Bronchial epithelial cell (primary cell): ENCODE data around the gene MUC2. TPM values are rescaled to one million over a fixed set of nuclear protein-coding genes. Genes with fewer than 3 reads are reported as not detected.

Experiments
- DNase-seq: peaks from one replicate; pipeline ENCODE4 v3.0.0-alpha.2; 2010; ENCODE audit warnings: low read depth
- FAIRE-seq: peaks from 2 replicates; lab custom pipeline; 2011; peaks lifted over from hg19 to GRCh38; lab: Jason Lieb, UNC
- H3K27me3 ChIP-seq: 2 replicates; pipeline ENCODE4 v1.5.1; 2011; ENCODE audit warnings: low read length; ENCODE audit not compliant: control insufficient read depth, insufficient read depth
- H3K36me3 ChIP-seq: 2 replicates; pipeline ENCODE4 v1.5.1; 2011; ENCODE audit warnings: low read length; ENCODE audit not compliant: control insufficient read depth, insufficient read depth
- H3K4me3 ChIP-seq: 2 replicates; pipeline ENCODE4 v1.5.1; 2011; ENCODE audit warnings: mild to moderate bottlenecking, low read depth, low read length, control low read depth
- total RNA-seq: library from RNA; depleted of rRNA; stranded (reverse); fragments of >200 nt; gene quantifications from 2 replicates; pipeline ENCODE4 v1.2.1, GENCODE V29; 2014
- TF ChIP-seq, protein P1 (sequence below): IDR thresholded peaks from 2 replicates; pipeline ENCODE4 v1.5.1; 2011; ENCODE audit warnings: mild to moderate bottlenecking, moderate library complexity, low read length, control low read depth, inconsistent platforms; ENCODE audit not compliant: insufficient read depth, severe bottlenecking

MUC2 gene
- total RNA-seq, 1 donor from 2014 or later: not detected

DNA sequence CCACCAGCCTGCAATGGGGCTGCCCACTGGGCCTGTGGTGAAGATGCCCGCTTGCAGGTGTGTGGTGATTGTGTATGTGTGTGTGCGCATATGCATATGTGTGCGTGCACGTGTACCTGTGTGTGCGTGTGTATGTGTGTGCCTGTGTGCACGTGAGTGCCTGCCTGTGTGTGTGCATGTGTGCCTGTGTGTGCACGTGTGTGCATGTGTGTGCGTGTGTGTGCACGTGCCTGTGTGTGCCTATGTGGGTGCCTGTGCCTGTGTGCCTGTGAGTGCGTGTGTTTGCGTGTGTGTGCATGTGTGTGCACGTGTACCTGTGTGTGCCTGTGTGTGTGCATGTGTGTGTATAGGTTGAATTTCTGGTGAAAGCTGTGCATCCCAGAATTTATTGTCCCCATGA lies 35.8 kb upstream of the MUC2 start:
- DNase-seq (no peak), FAIRE-seq (peak; percentile 99)
- Histone ChIP-seq H3K27me3 (peaks cover 2% of the 10 kb centered on the region), H3K36me3 (no peaks in the 10 kb centered on the region), H3K4me3 (no peak overlapping the region)
- TF ChIP-seq, protein P1, sequence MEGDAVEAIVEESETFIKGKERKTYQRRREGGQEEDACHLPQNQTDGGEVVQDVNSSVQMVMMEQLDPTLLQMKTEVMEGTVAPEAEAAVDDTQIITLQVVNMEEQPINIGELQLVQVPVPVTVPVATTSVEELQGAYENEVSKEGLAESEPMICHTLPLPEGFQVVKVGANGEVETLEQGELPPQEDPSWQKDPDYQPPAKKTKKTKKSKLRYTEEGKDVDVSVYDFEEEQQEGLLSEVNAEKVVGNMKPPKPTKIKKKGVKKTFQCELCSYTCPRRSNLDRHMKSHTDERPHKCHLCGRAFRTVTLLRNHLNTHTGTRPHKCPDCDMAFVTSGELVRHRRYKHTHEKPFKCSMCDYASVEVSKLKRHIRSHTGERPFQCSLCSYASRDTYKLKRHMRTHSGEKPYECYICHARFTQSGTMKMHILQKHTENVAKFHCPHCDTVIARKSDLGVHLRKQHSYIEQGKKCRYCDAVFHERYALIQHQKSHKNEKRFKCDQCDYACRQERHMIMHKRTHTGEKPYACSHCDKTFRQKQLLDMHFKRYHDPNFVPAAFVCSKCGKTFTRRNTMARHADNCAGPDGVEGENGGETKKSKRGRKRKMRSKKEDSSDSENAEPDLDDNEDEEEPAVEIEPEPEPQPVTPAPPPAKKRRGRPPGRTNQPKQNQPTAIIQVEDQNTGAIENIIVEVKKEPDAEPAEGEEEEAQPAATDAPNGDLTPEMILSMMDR: no peak

- no peak for DNase-seq
- TF ChIP-seq, protein P1: no peak
- no peaks in the 10 kb centered on the region for H3K36me3 ChIP-seq
- H3K4me3 ChIP-seq: no peak overlapping the region
- FAIRE-seq: no peak
- H3K27me3 ChIP-seq: peaks cover 2% of the 10 kb centered on the region
Observed at GRCh38 chr11:1039481-1040427, 34.9 kb upstream of the MUC2 start.

DNA sequence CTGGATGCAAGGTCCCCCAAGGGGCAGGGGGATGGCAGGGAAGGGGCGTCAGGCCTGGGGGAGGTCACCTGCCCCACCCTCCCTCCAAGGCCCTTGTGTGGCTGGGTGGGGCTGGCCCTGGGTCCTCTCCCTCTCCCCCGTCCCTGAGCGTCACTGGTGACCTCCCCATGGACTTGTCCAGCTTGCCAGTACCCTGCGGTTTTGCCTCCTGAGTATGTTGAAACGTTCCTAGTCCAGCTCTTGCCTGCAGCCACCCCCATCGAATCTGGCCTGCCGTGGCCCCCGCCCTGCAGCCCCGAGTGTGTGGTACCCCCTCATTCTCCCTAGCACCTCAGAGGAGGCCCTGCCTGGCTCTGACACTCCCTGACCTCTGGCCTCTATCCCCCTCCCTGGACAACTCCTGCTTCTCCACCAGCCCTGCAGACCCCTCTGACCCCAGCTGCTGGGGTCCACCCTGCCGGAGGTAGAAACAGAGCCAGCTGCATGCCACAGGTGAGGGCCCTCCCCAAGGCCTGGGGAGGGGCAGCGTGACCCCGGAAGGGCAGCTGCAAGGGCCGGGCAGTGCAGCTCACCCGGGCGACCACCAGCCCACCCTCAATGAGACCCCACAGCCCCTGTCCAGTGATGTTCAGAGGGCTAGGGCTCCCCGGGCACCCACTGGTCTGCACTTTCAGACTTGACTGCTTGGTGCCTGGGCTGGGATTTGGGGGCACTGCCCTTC lies 34.1 kb upstream of the MUC2 start:
- no peak overlapping the region for H3K4me3 ChIP-seq
- TF ChIP-seq, protein P1: no peak
- H3K27me3 ChIP-seq: peaks cover 2% of the 10 kb centered on the region
- H3K36me3 ChIP-seq: no peaks in the 10 kb centered on the region
- DNase-seq (no peak), FAIRE-seq (no peak)

GRCh38 chr11:1041149-1041467 lies 33.6 kb upstream of the MUC2 start:
- DNase-seq (no peak), FAIRE-seq (no peak)
- Histone ChIP-seq H3K36me3 (no peaks in the 10 kb centered on the region), H3K27me3 (peaks cover 2% of the 10 kb centered on the region), H3K4me3 (no peak overlapping the region)
- TF ChIP-seq, protein P1: no peak

DNA sequence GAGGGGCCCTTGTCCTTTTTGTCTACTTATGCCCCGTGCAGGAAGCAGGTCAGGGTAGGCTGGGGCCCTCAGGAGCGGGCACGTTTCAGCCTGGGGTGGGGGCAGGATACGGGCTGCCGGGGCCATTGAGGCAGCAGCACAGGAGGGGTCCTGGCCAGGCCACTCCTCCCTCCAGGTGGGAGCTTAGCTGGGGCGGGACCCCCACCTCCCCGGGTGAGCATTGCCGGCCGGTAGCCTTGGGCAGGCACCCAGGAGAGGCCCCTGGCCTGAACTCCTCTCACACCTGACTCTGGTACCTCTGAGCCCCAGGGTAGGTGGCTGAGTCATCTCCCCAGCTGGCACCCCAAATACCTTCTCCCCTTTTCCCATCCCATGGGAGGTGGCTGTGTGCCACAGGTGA lies 33.2 kb upstream of the MUC2 start:
- FAIRE-seq: no peak
- Histone ChIP-seq H3K4me3 (no peak overlapping the region), H3K27me3 (peaks cover 2% of the 10 kb centered on the region)

More for the DNA sequence above, 33.2 kb upstream of the MUC2 start:
- TF ChIP-seq, protein P1: no peak
- DNase-seq: no peak
- H3K36me3 ChIP-seq: no peaks in the 10 kb centered on the region
